GM13977 (cell line): ENCODE measurements around the gene UNC13A.
A peak's percentile ranks its signal among the peaks of the same experiment; 100 is the strongest.

Experiments used
- DNase-seq: peaks from one replicate; pipeline ENCODE4 v3.0.0; 2012; ENCODE audit warnings: low spot score
- CTCF ChIP-seq: IDR thresholded peaks from 2 replicates; pipeline ENCODE4 v1.5.1; 2012; ENCODE audit warnings: mild to moderate bottlenecking, control low read depth; ENCODE audit not compliant: insufficient read depth; ENCODE audit errors: extremely low read depth, missing control alignments
- in situ Hi-C: fragments of 300-500 bp; cut with MboI; formaldehyde crosslinking; loops from one replicate; pipeline ENCODE4 v1.12.0; 2022; ENCODE audit warnings: low sequenced_read_pairs, low pct_unique_long_range_greater_than_20kb, mixed read lengths, inconsistent platforms; ENCODE audit not compliant: unreplicated experiment

Gene UNC13A

GRCh38 chr19:17560205-17560595, 128.0 kb downstream of the UNC13A start:
- TF ChIP-seq CTCF: no peak
- in situ Hi-C loops: no loop called here
- no peak for DNase-seq

- DNase-seq: no peak
- TF ChIP-seq CTCF: no peak
- in situ Hi-C loops: no loop called here
Observed at GRCh38 chr19:17557466-17557865, 130.7 kb downstream of the UNC13A start.

GRCh38 chr19:17556995-17557394, 131.2 kb downstream of the UNC13A start:
- TF ChIP-seq CTCF: no peak
- in situ Hi-C loops: no loop called here
- no peak for DNase-seq

- in situ Hi-C loops: no loop called here
- DNase-seq: no peak
- peak; percentile 20 for TF ChIP-seq CTCF
Observed at GRCh38 chr19:17555929-17556813, 132.0 kb downstream of the UNC13A start.

GRCh38 chr19:17555480-17555928, 132.7 kb downstream of the UNC13A start, which contains the start of gene COLGALT1:
TSS of gene COLGALT1 (plus strand) at chr19:17555649. CDS start at chr19:17555714, 65 bp downstream.
- peak; percentile 98 for DNase-seq
- in situ Hi-C loops: no loop called here
- TF ChIP-seq CTCF: no peak

GRCh38 chr19:17554968-17555479, 133.1 kb downstream of the UNC13A start:
- DNase-seq: no peak
- no peak for TF ChIP-seq CTCF
- in situ Hi-C loops: no loop called here
